CD4-positive, alpha-beta T cell treated with Interleukin-12 subunit alpha and Interleukin-12 subunit beta, for 1 hour (primary cell): ENCODE measurements around the gene SOHLH1.
"Not testable (repeated sequence)": the region's sequence is repeated elsewhere in the genome, so short reads cannot be mapped to it uniquely, and the experiment has no call there.

Experiments
- DNase-seq: peaks from one replicate; pipeline ENCODE4 v3.0.0-alpha.2; 2020

Gene SOHLH1

GRCh38 chr9:135676891-135677290, 22.4 kb downstream of the SOHLH1 start:
- no peak for DNase-seq

GRCh38 chr9:135674977-135675376, 24.3 kb downstream of the SOHLH1 start:
- no peak for DNase-seq

- no peak for DNase-seq
These were observed 25.3 kb downstream of the SOHLH1 start for GRCh38 chr9:135673941-135674340.

GRCh38 chr9:135672786-135673185, 26.5 kb downstream of the SOHLH1 start:
- DNase-seq, result not testable (repeated sequence)

DNA sequence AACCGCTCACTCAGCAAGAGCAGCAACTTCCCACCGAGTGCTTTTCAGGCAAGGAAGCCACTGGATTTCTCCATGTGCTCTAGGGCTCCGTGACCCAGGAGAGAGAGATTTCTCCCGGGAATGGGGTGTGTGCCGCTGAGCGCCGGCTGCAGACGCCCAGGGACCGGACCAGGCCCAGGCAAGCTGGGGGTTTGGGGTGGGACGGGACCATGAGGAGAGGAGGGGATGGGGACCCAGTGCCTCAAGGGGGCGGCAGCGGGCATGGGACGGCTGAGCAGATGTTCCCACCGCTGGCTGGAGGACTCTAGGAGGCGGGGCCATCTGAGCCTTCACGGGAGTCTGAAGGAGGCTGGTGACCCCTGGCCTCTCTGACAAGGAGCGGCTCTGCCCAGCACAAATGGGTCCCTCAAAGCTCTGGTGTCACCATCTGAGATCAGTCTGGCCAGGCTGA, 27.7 kb downstream of the SOHLH1 start:
- no peak for DNase-seq

GRCh38 chr9:135670721-135671590, 28.3 kb downstream of the SOHLH1 start:
- DNase-seq, result no peak

DNA sequence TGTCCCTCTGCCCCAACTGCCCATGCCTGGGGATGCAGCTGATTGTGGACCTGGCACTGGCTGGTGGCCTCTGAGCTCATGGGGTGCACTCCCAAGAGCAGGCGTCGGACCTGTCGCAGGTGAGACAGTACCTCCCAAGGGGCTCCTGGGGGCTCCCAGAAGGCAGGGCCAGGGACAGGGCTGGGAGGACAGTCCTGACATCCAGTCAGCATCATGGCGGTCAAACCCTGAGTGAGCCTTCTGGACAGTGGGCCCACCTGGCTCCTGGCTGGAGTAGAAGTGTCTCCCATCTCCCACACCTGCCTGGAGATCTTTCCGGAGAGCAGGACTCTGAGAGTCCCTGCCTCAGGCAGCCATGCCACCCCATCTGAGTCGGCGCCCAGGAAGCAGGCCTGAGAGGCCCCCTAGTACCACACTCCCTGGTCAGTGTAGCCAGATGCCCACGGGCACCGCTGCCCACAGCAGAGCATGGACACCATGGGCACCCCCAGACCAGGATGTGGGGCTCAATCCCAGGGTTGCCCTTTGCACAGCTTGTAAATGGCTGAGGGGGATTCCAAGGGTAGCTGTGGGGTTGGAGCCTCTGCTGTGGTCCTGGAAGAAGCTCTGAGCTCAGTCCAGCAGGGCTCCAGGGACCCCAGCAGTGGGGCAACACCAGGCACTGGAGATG, 29.5 kb downstream of the SOHLH1 start:
- DNase-seq, result no peak

GRCh38 chr9:135669018-135669417, 30.3 kb downstream of the SOHLH1 start:
- not testable (repeated sequence) for DNase-seq

DNA sequence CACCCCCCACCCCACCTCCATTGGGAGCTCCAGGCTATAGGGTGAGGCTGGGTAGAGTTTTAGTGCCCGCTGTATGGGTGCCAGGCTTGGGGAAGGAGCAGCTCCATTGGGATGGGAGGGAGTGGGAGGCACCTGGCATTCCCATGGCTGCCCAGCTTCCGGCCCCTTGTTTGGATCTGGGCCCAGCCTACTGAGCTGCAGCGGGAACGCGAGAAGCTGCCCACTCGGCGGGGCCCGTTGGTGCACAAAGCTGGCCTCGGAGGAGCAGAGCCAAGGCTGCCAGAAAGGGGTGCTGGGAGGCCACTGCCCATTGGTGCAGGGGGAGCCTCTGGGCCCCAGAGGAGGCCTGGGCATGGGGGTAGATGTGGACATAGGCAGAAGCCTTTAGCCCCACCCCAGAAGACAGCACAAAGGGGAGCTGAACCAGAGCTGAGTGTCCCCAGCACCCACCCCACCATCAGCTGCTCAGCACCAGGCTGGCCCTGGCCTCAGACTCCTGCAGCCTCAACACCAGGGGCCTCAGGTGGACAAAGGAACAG, 31.7 kb downstream of the SOHLH1 start:
- DNase-seq, result no peak

- DNase-seq, result no peak
These were observed 32.5 kb downstream of the SOHLH1 start for GRCh38 chr9:135666534-135667462.

GRCh38 chr9:135665795-135666189, 33.5 kb downstream of the SOHLH1 start:
- DNase-seq, result no peak

GRCh38 chr9:135664801-135665794, 34.2 kb downstream of the SOHLH1 start:
- DNase-seq, result no peak

DNA sequence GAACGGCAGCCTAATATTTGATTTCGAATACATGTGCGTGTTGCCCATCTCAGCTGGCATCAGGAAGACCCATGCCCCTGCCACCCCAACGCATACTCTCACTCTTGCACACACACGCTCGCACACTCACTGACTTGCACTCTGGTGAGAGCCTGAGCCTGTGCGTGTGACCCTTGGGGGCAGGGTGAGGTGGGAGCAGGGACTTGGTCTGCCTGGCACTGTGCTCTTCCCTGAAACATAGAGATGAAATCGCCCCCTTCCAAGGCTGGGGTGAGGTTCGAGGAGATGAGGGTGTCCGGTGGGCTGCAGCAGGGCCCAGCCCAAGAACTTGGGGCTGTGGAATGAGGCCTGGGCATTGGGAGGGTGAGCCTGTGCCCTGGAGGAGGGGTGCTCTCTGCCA, 35.0 kb downstream of the SOHLH1 start:
- no peak for DNase-seq

GRCh38 chr9:135663857-135664256, 35.4 kb downstream of the SOHLH1 start:
- DNase-seq, result no peak

DNA sequence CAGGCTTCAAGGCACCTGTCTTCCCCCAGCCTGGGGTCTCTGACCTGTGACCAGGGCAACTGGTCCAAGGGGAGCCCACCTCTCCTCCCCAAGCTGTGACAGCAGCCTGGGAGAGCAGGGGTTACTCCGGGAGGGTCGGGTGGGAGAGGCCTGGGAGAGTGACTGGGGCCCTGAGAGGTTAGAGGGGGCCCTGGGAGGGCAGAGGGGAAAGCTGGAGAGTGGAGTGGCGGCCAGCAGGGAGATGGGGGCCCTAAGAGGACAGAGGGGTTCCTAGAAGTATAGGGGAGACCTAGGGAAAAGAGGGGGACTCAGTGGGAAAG, 35.9 kb downstream of the SOHLH1 start:
- no peak for DNase-seq

GRCh38 chr9:135662758-135663450, 36.4 kb downstream of the SOHLH1 start, which contains the start of gene LCN9:
Gene LCN9 (plus strand): TSS chr9:135663309. CDS start chr9:135663322, 13 bp downstream.
- DNase-seq, result no peak

- no peak for DNase-seq
These were observed 37.3 kb downstream of the SOHLH1 start for GRCh38 chr9:135661816-135662560.

GRCh38 chr9:135660407-135660806, 38.9 kb downstream of the SOHLH1 start:
- no peak for DNase-seq

DNA sequence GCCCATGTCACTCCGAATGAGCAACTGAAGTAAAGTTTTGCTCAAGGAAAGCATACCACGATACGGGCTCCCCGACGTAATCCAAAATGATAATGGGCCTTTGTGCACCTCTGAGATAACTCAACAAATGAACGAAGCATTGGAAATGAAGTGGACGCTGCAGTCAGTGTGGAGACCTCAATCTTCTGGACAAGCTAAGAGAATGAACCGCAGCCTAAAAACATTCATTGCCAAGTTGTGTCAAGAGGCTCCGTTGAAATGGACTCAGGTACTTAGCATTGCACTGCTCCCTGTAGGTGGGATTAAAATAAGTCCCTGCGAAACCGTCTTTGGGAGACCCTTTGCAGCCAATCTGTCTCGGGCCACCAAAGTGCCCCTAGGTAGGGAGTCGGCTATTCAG, 40.0 kb downstream of the SOHLH1 start:
- DNase-seq, result no peak

DNA sequence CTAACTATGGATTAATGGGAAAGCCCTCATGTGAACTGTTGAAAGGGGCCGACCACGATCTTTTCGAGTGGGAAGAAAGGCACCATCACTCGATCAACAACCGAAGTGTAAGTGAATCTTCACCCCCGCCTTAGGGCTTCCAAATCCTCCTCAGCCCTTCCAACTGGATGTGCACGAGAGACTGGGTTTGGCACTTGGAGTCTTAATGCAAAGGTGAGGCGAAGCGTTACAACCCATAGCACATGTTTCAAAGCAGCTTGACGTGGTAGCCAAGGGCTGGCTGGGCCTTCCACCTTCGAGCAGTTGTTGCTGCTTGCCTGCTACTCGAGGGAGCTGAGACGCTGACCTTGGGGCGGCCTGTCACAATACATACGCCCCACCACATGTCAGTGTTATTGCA, 41.9 kb downstream of the SOHLH1 start:
- DNase-seq, result no peak
